DOHH2 (cell line): ENCODE data around the gene TEX13B.

Experiments used
- CTCF ChIP-seq: fragments of 200-600 bp; sonication (generic); IDR thresholded peaks from one replicate; pipeline ENCODE4 v1.5.1; 2014; ENCODE audit warnings: antibody characterized with exemption, mild to moderate bottlenecking, low read depth, low read length; ENCODE audit not compliant: poor library complexity, severe bottlenecking
- EZH2phosphoT487 ChIP-seq: fragments of 200-600 bp; sonication (generic); IDR thresholded peaks from 2 replicates; pipeline ENCODE4 v1.6.1; 2017; ENCODE audit warnings: borderline replicate concordance, mild to moderate bottlenecking, antibody characterized with exemption, low read length, moderate library complexity, mixed read lengths

DNA sequence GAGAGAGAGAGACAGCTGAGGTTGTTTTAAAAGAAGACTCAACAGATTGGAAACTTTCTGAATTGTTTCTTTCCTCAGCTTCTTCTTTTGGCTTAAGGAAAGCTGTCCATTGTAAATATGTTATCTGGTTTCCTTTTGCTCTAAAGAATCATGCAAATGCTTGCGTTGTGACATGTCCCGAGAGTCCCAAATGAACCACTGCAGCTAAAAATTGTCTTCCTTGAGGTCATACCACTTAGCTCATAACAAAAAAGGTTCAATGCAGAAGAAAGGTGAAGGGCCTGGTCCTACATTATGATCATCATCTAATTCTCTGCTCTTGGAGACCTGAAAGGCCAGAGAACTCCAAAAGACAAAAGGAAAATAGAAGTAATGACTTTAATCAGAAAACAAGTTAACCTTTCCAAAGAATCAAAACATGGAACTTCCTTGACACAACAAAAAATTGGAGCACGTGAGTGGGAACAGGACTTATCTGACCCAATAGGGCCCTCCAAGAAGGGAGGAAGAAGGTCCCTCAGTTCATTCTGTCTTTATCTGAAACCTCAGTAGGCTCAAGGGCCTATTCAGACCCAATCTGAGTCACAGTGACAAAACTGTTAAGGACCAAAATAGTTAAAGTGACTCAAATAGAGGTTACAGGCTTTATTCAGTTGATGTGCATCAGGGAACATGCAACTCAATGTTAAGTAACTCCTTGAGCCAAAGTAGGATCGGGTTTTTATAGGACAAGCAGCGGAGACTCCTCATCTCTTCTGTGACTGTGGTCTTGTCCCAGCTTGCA lies 48.0 kb upstream of the TEX13B start:
- TF ChIP-seq CTCF (no peak), EZH2phosphoT487 (no peak)
